H9 (cell line): ENCODE measurements around the gene KRTAP9-2. TPM values are rescaled to one million over a fixed set of nuclear protein-coding genes. Genes with fewer than 3 reads are reported as not detected.

ENCODE experiments used
- DNase-seq: peaks from one replicate; pipeline ENCODE4 v3.0.0-alpha.2; 2017
- H2AFZ ChIP-seq: one replicate; pipeline ENCODE4 v1.6.1; 2013; ENCODE audit warnings: mild to moderate bottlenecking, low read length, control low read depth, moderate library complexity
- H2AK5ac ChIP-seq: 2 replicates; pipeline ENCODE4 v1.6.1; 2013; ENCODE audit warnings: low read length, control low read depth, mixed read lengths; ENCODE audit not compliant: insufficient read length
- H2BK120ac ChIP-seq: one replicate; pipeline ENCODE4 v1.6.1; 2013; ENCODE audit warnings: low read depth, mild to moderate bottlenecking, low read length, control low read depth, inconsistent platforms; ENCODE audit not compliant: poor library complexity, severe bottlenecking
- H2BK12ac ChIP-seq: 2 replicates; pipeline ENCODE4 v1.6.1; 2013; ENCODE audit warnings: low read length, control low read depth, mixed read lengths, low read depth; ENCODE audit not compliant: insufficient read length
- H2BK15ac ChIP-seq: 2 replicates; pipeline ENCODE4 v1.6.1; 2013; ENCODE audit warnings: low read depth, low read length, control low read depth
- H2BK20ac ChIP-seq: one replicate; pipeline ENCODE4 v1.6.1; 2013; ENCODE audit warnings: low read depth, mild to moderate bottlenecking, low read length, control low read depth, inconsistent platforms; ENCODE audit not compliant: poor library complexity, severe bottlenecking
- H2BK5ac ChIP-seq: 2 replicates; pipeline ENCODE4 v1.6.1; 2013; ENCODE audit warnings: low read length, control low read depth, mixed read lengths; ENCODE audit not compliant: insufficient read length
- H3K14ac ChIP-seq: 2 replicates; pipeline ENCODE4 v1.6.1; 2013; ENCODE audit warnings: low read length, control low read depth; ENCODE audit not compliant: insufficient read depth
- H3K18ac ChIP-seq: 2 replicates; pipeline ENCODE4 v1.6.1; 2013; ENCODE audit warnings: low read depth, mild to moderate bottlenecking, mixed read lengths, low read length, control low read depth; ENCODE audit not compliant: insufficient read length
- H3K23ac ChIP-seq: 2 replicates; pipeline ENCODE4 v1.6.1; 2013; ENCODE audit warnings: low read length, control low read depth, mixed read lengths, low read depth; ENCODE audit not compliant: insufficient read length
- H3K23me2 ChIP-seq: 2 replicates; pipeline ENCODE4 v1.6.1; 2013; ENCODE audit warnings: low read depth, mild to moderate bottlenecking, mixed read lengths, low read length, control low read depth; ENCODE audit not compliant: insufficient read length, poor library complexity, severe bottlenecking
- H3K27ac ChIP-seq: 2 replicates; pipeline ENCODE4 v1.5.1; 2013; ENCODE audit warnings: low read length, control low read depth, mixed read lengths, low read depth; ENCODE audit not compliant: insufficient read length
- H3K27me3 ChIP-seq: 2 replicates; pipeline ENCODE4 v1.6.1; 2013; ENCODE audit warnings: low read length, control low read depth, inconsistent platforms; ENCODE audit not compliant: insufficient read depth
- H3K4ac ChIP-seq: 2 replicates; pipeline ENCODE4 v1.6.1; 2013; ENCODE audit warnings: low read depth, mild to moderate bottlenecking, control low read depth, inconsistent platforms, low read length, moderate library complexity
- H3K4me1 ChIP-seq: 2 replicates; pipeline ENCODE4 v1.6.1; 2013; ENCODE audit warnings: low read length, control low read depth, inconsistent platforms; ENCODE audit not compliant: insufficient read depth
- H3K4me2 ChIP-seq: 2 replicates; pipeline ENCODE4 v1.6.1; 2013; ENCODE audit warnings: low read length, control low read depth, mixed read lengths; ENCODE audit not compliant: insufficient read length, insufficient read depth
- H3K56ac ChIP-seq: 2 replicates; pipeline ENCODE4 v1.6.1; 2013; ENCODE audit warnings: low read depth, mild to moderate bottlenecking, mixed read lengths, low read length, control low read depth; ENCODE audit not compliant: insufficient read length
- H3K79me1 ChIP-seq: 2 replicates; pipeline ENCODE4 v1.6.1; 2013; ENCODE audit warnings: low read depth, mild to moderate bottlenecking, moderate library complexity, low read length, control low read depth, inconsistent platforms; ENCODE audit not compliant: insufficient read depth, poor library complexity, severe bottlenecking
- H3K79me2 ChIP-seq: 2 replicates; pipeline ENCODE4 v1.6.1; 2013; ENCODE audit warnings: low read length, control low read depth, inconsistent platforms; ENCODE audit not compliant: insufficient read depth
- H3K9ac ChIP-seq: 2 replicates; pipeline ENCODE4 v1.6.1; 2013; ENCODE audit warnings: low read length, control low read depth, mixed read lengths; ENCODE audit not compliant: insufficient read length; ENCODE audit errors: extremely low read depth
- H3K9me3 ChIP-seq: one replicate; pipeline ENCODE4 v1.6.1; 2013; ENCODE audit warnings: low read depth, low read length, inconsistent platforms; ENCODE audit not compliant: control insufficient read depth
- H3T11ph ChIP-seq: one replicate; pipeline ENCODE4 v1.6.1; 2013; ENCODE audit warnings: mild to moderate bottlenecking, low read length, control low read depth, inconsistent platforms
- H4K20me1 ChIP-seq: one replicate; pipeline ENCODE4 v1.6.1; 2013; ENCODE audit not compliant: control insufficient read depth, insufficient read length, insufficient read depth
- H4K5ac ChIP-seq: 2 replicates; pipeline ENCODE4 v1.6.1; 2013; ENCODE audit warnings: low read depth, mild to moderate bottlenecking, mixed read lengths, low read length, control low read depth; ENCODE audit not compliant: insufficient read length
- H4K8ac ChIP-seq: replicated peaks from 2 replicates; pipeline ENCODE4 v1.6.1; 2013; ENCODE audit warnings: low read length, control low read depth, mixed read lengths, low read depth; ENCODE audit not compliant: insufficient read length
- H4K91ac ChIP-seq: 2 replicates; pipeline ENCODE4 v1.6.1; 2013; ENCODE audit warnings: low read depth, mild to moderate bottlenecking, moderate library complexity, mixed read lengths, low read length, control low read depth; ENCODE audit not compliant: insufficient read length
- H3K27ac Mint-ChIP-seq, 3 experiments: 2 replicates in 2 of 3; 3 replicates in 1 of 3; pipeline ENCODE4 v1.8.0; 2020 to 2021; ENCODE audit warnings: mixed read lengths in 3 of 3, mild to moderate bottlenecking in 1 of 3, moderate library complexity in 1 of 3
- H3K27me3 Mint-ChIP-seq: 2 replicates; pipeline ENCODE4 v1.8.0; 2021; ENCODE audit warnings: low read depth, mild to moderate bottlenecking, moderate library complexity, mixed read lengths
- H3K36me3 Mint-ChIP-seq, 3 experiments: 2 replicates in 2 of 3; 3 replicates in 1 of 3; pipeline ENCODE4 v1.8.0; 2020 to 2021; ENCODE audit warnings: low read depth in 3 of 3, mixed read lengths in 3 of 3; ENCODE audit not compliant: insufficient read depth in 1 of 3
- H3K4me1 Mint-ChIP-seq, 2 experiments: 2 replicates each; pipeline ENCODE4 v1.8.0; 2020; ENCODE audit warnings: mixed read lengths in 2 of 2
- H3K4me3 Mint-ChIP-seq, 2 experiments: 2 replicates in 1 of 2; 3 replicates in 1 of 2; pipeline ENCODE4 v1.8.0; 2020 to 2021; ENCODE audit warnings: mild to moderate bottlenecking in 2 of 2, mixed read lengths in 2 of 2, moderate library complexity in 1 of 2
- H3K9me3 Mint-ChIP-seq, 2 experiments: 2 replicates in 1 of 2; 3 replicates in 1 of 2; pipeline ENCODE4 v1.8.0; 2020; ENCODE audit warnings: mild to moderate bottlenecking in 2 of 2, mixed read lengths in 2 of 2, moderate library complexity in 1 of 2
- total RNA-seq: library from RNA; stranded (reverse); gene quantifications from 2 replicates; pipeline ENCODE4 v1.2.1, GENCODE V29; 2021
- TF ChIP-seq, protein P1 (sequence below): fragments of 200-600 bp; sonication (generic); conservative IDR thresholded peaks from 3 replicates; pipeline ENCODE4 v1.8.0; 2021; ENCODE audit warnings: antibody characterized with exemption, mild to moderate bottlenecking

Gene KRTAP9-2
- total RNA-seq, 1 experiment from 2014 or later = not detected

DNA sequence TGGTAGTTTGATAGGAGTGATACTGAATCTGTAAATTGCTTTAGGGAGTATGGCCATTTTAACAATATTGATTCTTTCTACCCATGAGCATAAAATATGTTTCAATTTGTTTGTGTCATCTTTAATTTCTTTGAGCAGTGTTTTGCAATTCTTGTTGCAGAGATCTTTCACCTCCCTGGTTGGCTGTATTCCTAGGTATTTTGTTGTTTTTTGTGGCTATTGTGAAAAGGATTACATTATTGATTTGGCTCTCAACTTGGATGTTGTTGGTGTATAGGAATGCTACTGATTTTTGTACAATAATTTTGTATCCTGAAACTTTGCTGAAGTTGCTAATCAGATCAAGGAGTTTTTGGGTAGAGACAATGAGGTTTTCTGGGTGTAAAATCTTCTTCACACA is 32.0 kb downstream of the KRTAP9-2 start:
- no peak overlapping the region for H3K56ac ChIP-seq
- Mint-ChIP-seq H3K27me3 (peaks cover 14% of the 10 kb centered on the region), H3K27ac (no peak overlapping the region), H3K4me1 (peaks cover 4 to 6% of the 10 kb centered on the region in 2 experiments), H3K9me3 (no peaks in the 10 kb centered on the region; a peak in 1 of 5 replicates), H3K4me3 (no peak overlapping the region), H3K36me3 (no peaks in the 10 kb centered on the region)
- no peak overlapping the region for H2BK120ac ChIP-seq
- no peak overlapping the region for H4K91ac ChIP-seq
- H3K23ac ChIP-seq = no peak overlapping the region
- no peak overlapping the region for H3K4ac ChIP-seq
- no peak overlapping the region for H4K8ac ChIP-seq
- H4K5ac ChIP-seq = no peak overlapping the region
- no peak overlapping the region for H3K14ac ChIP-seq
- no peak overlapping the region for H2AFZ ChIP-seq
- H3K9me3 ChIP-seq = no peaks in the 10 kb centered on the region
- H3K4me1 ChIP-seq = no peaks in the 10 kb centered on the region
- H3K23me2 ChIP-seq = no peaks in the 10 kb centered on the region
- H3K79me2 ChIP-seq = no peaks in the 10 kb centered on the region
- H2AK5ac ChIP-seq = no peak overlapping the region
- no peak overlapping the region for H2BK20ac ChIP-seq
- no peak overlapping the region for H3K9ac ChIP-seq
- H4K20me1 ChIP-seq = no peaks in the 10 kb centered on the region
- TF ChIP-seq, protein P1, sequence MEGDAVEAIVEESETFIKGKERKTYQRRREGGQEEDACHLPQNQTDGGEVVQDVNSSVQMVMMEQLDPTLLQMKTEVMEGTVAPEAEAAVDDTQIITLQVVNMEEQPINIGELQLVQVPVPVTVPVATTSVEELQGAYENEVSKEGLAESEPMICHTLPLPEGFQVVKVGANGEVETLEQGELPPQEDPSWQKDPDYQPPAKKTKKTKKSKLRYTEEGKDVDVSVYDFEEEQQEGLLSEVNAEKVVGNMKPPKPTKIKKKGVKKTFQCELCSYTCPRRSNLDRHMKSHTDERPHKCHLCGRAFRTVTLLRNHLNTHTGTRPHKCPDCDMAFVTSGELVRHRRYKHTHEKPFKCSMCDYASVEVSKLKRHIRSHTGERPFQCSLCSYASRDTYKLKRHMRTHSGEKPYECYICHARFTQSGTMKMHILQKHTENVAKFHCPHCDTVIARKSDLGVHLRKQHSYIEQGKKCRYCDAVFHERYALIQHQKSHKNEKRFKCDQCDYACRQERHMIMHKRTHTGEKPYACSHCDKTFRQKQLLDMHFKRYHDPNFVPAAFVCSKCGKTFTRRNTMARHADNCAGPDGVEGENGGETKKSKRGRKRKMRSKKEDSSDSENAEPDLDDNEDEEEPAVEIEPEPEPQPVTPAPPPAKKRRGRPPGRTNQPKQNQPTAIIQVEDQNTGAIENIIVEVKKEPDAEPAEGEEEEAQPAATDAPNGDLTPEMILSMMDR = no peak
- H2BK15ac ChIP-seq = no peak overlapping the region
- H2BK5ac ChIP-seq = no peak overlapping the region
- no peaks in the 10 kb centered on the region for H3K27me3 ChIP-seq
- no peak for DNase-seq
- H3K27ac ChIP-seq = no peak overlapping the region
- no peak overlapping the region for H3K18ac ChIP-seq
- H2BK12ac ChIP-seq = no peak overlapping the region
- H3T11ph ChIP-seq = no peak overlapping the region
- H3K4me2 ChIP-seq = no peak overlapping the region
- H3K79me1 ChIP-seq = no peaks in the 10 kb centered on the region
